HepG2 (cell line): Measurements from ENCODE around the gene PCDHB9.
"Not testable (repeated sequence)": the region's sequence is repeated elsewhere in the genome, so short reads cannot be mapped to it uniquely, and the experiment has no call there.

Experiments used
- CEBPB ChIP-seq: IDR thresholded peaks from 2 replicates; pipeline ENCODE4 v1.6.1; 2011; ENCODE audit warnings: low read depth, low read length, improper control_type of control experiment, borderline replicate concordance
- RAD21 ChIP-seq: fragments of 450-650 bp; formaldehyde crosslinking; IDR thresholded peaks from 2 replicates; pipeline ENCODE4 v1.5.0; 2020; ENCODE audit warnings: mild to moderate bottlenecking
- TP53 ChIP-seq: sonication (generic); formaldehyde crosslinking; conservative IDR thresholded peaks from 2 replicates; pipeline ENCODE4 v1.4.0; 2020; ENCODE audit warnings: missing genetic modification reagents
- TF ChIP-seq, protein P1 (sequence below): sonication (generic); formaldehyde crosslinking; IDR thresholded peaks from 2 replicates; pipeline ENCODE4 v1.5.0; 2020; ENCODE audit warnings: mild to moderate bottlenecking, missing genetic modification reagents, moderate library complexity
- TF ChIP-seq, protein P2 (sequence below): sonication (generic); formaldehyde crosslinking; IDR thresholded peaks from 2 replicates; pipeline ENCODE4 v1.4.0; 2020; ENCODE audit warnings: missing genetic modification reagents

DNA sequence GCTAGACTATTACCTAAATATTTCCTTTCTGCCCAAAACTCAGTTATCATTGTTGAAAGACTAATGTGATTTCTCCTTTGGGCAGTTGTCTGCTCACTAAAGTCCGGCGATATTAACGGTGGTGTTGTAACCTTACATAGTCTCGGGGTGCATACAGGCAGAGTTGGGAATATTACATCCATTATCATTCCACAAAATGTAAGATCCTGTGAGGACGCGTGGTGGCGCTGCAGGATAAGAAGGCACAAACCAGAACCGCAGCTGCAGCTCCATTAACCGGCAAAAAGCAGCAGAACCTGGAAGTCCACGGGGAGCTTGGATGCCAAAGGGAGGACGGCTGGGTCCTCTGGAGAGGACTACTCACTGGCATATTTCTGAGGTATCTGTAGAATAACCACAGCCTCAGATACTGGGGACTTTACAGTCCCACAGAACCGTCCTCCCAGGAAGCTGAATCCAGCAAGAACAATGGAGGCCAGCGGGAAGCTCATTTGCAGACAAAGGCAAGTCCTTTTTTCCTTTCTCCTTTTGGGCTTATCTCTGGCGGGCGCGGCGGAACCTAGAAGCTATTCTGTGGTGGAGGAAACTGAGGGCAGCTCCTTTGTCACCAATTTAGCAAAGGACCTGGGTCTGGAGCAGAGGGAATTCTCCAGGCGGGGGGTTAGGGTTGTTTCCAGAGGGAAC is 26.8 kb downstream of the PCDHB9 start, which contains the start of gene PCDHB13:
- TF ChIP-seq RAD21: peak; percentile 59
- TF ChIP-seq CEBPB; TP53 (CRISPR knock-in tag): not testable (repeated sequence)
- TF ChIP-seq, protein P1, sequence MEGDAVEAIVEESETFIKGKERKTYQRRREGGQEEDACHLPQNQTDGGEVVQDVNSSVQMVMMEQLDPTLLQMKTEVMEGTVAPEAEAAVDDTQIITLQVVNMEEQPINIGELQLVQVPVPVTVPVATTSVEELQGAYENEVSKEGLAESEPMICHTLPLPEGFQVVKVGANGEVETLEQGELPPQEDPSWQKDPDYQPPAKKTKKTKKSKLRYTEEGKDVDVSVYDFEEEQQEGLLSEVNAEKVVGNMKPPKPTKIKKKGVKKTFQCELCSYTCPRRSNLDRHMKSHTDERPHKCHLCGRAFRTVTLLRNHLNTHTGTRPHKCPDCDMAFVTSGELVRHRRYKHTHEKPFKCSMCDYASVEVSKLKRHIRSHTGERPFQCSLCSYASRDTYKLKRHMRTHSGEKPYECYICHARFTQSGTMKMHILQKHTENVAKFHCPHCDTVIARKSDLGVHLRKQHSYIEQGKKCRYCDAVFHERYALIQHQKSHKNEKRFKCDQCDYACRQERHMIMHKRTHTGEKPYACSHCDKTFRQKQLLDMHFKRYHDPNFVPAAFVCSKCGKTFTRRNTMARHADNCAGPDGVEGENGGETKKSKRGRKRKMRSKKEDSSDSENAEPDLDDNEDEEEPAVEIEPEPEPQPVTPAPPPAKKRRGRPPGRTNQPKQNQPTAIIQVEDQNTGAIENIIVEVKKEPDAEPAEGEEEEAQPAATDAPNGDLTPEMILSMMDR (CRISPR knock-in tag): peak; percentile 71
- TF ChIP-seq, protein P2, sequence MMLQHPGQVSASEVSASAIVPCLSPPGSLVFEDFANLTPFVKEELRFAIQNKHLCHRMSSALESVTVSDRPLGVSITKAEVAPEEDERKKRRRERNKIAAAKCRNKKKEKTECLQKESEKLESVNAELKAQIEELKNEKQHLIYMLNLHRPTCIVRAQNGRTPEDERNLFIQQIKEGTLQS (CRISPR knock-in tag): not testable (repeated sequence)
